CD4-positive, alpha-beta T cell (primary cell): Measurements from ENCODE around the gene ATP8B3. TPM values are rescaled to one million over a fixed set of nuclear protein-coding genes. Genes with fewer than 3 reads are reported as not detected.
A peak's percentile ranks its signal among the peaks of the same experiment; 100 is the strongest.

Experiments
- ATAC-seq: fragments of 200-7000 bp; cut with Tn5 transposase; one replicate; pipeline ENCODE4 v1.10.0; 2022; ENCODE audit warnings: mild to moderate bottlenecking; ENCODE audit not compliant: poor library complexity
- CTCF ChIA-PET: fragments of 350-600 bp; sonication (Branson Sonifier 250); formaldehyde crosslinking; loops from one replicate; lab custom pipeline; 2021; ENCODE audit warnings: antibody characterized with exemption, inconsistent platforms; lab: Charles Lee
- POLR2A ChIA-PET: fragments of 350-600 bp; sonication (Branson Sonifier 250); formaldehyde crosslinking; loops from one replicate; lab custom pipeline; 2021; ENCODE audit warnings: antibody characterized with exemption, inconsistent platforms; lab: Charles Lee
- DNase-seq, 14 experiments: peaks; one replicate each; pipeline ENCODE4 v3.0.0-alpha.2; 2013 to 2020; ENCODE audit warnings: mixed read lengths in 2 of 14
- H3K27ac ChIP-seq, 2 donors: one replicate each; pipeline versions ENCODE4 v1.5.1 to v1.7.0; 2013; ENCODE audit warnings: low read length in 2 of 2, low read depth in 1 of 2, mild to moderate bottlenecking in 1 of 2
- H3K27me3 ChIP-seq, 2 experiments: 1 replicate in 1 of 2; 2 replicates in 1 of 2; pipeline versions ENCODE4 v1.6.1 to v1.7.0; 2013; ENCODE audit warnings: low read length in 2 of 2, control low read depth in 1 of 2, mild to moderate bottlenecking in 1 of 2, moderate library complexity in 1 of 2; ENCODE audit not compliant: insufficient read depth in 2 of 2, control insufficient read depth in 1 of 2
- H3K36me3 ChIP-seq: one replicate; pipeline ENCODE4 v1.6.1; 2013; ENCODE audit warnings: low read length, control low read depth; ENCODE audit not compliant: insufficient read depth
- H3K4me1 ChIP-seq: one replicate; pipeline ENCODE4 v1.6.1; 2013; ENCODE audit warnings: low read length, control low read depth; ENCODE audit not compliant: insufficient read depth
- H3K4me3 ChIP-seq: one replicate; pipeline ENCODE4 v1.5.1; 2013; ENCODE audit warnings: mild to moderate bottlenecking, low read length, moderate library complexity
- H3K9me3 ChIP-seq, 2 experiments: 1 replicate in 1 of 2; 2 replicates in 1 of 2; pipeline versions ENCODE4 v1.6.1 to v1.7.0; 2013; ENCODE audit warnings: low read length in 2 of 2, mild to moderate bottlenecking in 2 of 2, control low read depth in 1 of 2, moderate library complexity in 1 of 2; ENCODE audit not compliant: control insufficient read depth in 1 of 2, insufficient read depth in 1 of 2
- H3K27ac Mint-ChIP-seq: one replicate; pipeline ENCODE4 v1.8.0; 2020; ENCODE audit warnings: mixed read lengths
- H3K27me3 Mint-ChIP-seq: one replicate; pipeline ENCODE4 v1.8.0; 2021; ENCODE audit warnings: mixed read lengths
- H3K36me3 Mint-ChIP-seq: one replicate; pipeline ENCODE4 v1.8.0; 2021; ENCODE audit warnings: low read depth, mixed read lengths
- H3K4me1 Mint-ChIP-seq: one replicate; pipeline ENCODE4 v1.8.0; 2021; ENCODE audit warnings: low read depth, mixed read lengths
- H3K4me3 Mint-ChIP-seq: one replicate; pipeline ENCODE4 v1.8.0; 2020; ENCODE audit warnings: mild to moderate bottlenecking, mixed read lengths
- H3K9me3 Mint-ChIP-seq: one replicate; pipeline ENCODE4 v1.8.0; 2020; ENCODE audit warnings: mixed read lengths
- CTCF ChIP-seq: fragments of 200-600 bp; IDR thresholded peaks from one replicate; pipeline ENCODE4 v1.8.0; 2022; ENCODE audit warnings: antibody characterized with exemption, mild to moderate bottlenecking
- intact Hi-C, 2 experiments: fragments of 100-400 bp; cut with DNase I in 1 of 2; cut with micrococcal nuclease in 1 of 2; formaldehyde crosslinking; loops; one replicate each; pipeline versions ENCODE4 v1.15.1 to v1.9.0; 2023 to 2025; cut with DNase I, micrococcal nuclease
- total RNA-seq, 174 experiments: library from RNA in 2 of 174; stranded (reverse) in 2 of 174; gene quantifications; one replicate each; pipeline ENCODE4 v1.2.3 and lab custom pipeline; 2021 to 2026

ATP8B3 gene
- total RNA-seq, 2 experiments from 2014 or later, result 2.5 to 3.2 TPM

- Mint-ChIP-seq H3K27me3 (peaks cover 85% of the 10 kb centered on the region), H3K9me3 (peaks cover 11% of the 10 kb centered on the region), H3K36me3 (no peaks in the 10 kb centered on the region), H3K4me3 (no peak overlapping the region), H3K27ac (no peak overlapping the region), H3K4me1 (no peaks in the 10 kb centered on the region)
- intact Hi-C loops, result no loop called here
- Histone ChIP-seq H3K9me3 (peaks cover 13 to 31% of the 10 kb centered on the region in 2 experiments), H3K27ac (no peak overlapping the region), H3K4me1 (no peaks in the 10 kb centered on the region), H3K4me3 (no peak overlapping the region), H3K36me3 (no peaks in the 10 kb centered on the region), H3K27me3 (peaks cover 74 to 81% of the 10 kb centered on the region in 2 experiments)
- ChIA-PET CTCF (no interaction called here), POLR2A (no interaction called here)
- DNase-seq (peak in 1 of 14 experiments; percentile 40), ATAC-seq (no peak)
- TF ChIP-seq CTCF, result no peak
These were observed 36.9 kb downstream of the ATP8B3 start for GRCh38 chr19:1774989-1775772.

- H3K27me3 ChIP-seq, result peaks cover 74 to 87% of the 10 kb centered on the region in 2 experiments
- no peak for DNase-seq
These were observed 38.9 kb downstream of the ATP8B3 start for GRCh38 chr19:1773184-1773583.

GRCh38 chr19:1770866-1771576 is 41.1 kb downstream of the ATP8B3 start:
- no peaks in the 10 kb centered on the region for H3K36me3 ChIP-seq
- Mint-ChIP-seq H3K36me3 (no peaks in the 10 kb centered on the region), H3K4me1 (no peaks in the 10 kb centered on the region), H3K27ac (no peak overlapping the region), H3K9me3 (peaks cover 11% of the 10 kb centered on the region), H3K27me3 (peaks cover 82% of the 10 kb centered on the region), H3K4me3 (no peak overlapping the region)
- H3K4me1 ChIP-seq, result peaks cover 9% of the 10 kb centered on the region
- ChIA-PET CTCF (interaction anchor here (2.1 kb wide), 1 partner anchor 225 kb away, joined by 8 read pairs; no protein-coding TSS in a partner anchor), POLR2A (no interaction called here)
- H3K27me3 ChIP-seq, result peaks cover 73 to 88% of the 10 kb centered on the region in 2 experiments
- H3K4me3 ChIP-seq, result no peak overlapping the region
- peaks cover 15 to 55% of the 10 kb centered on the region in 2 experiments for H3K9me3 ChIP-seq
- no peak overlapping the region for H3K27ac ChIP-seq
- TF ChIP-seq CTCF, result no peak
- DNase-seq (no peak), ATAC-seq (no peak)
- intact Hi-C loops, result no loop called here

More at GRCh38 chr19:1773184-1773583, 38.9 kb downstream of the ATP8B3 start:
- ATAC-seq, result no peak
- Histone ChIP-seq H3K9me3 (peaks cover 15 to 42% of the 10 kb centered on the region in 2 experiments), H3K4me3 (no peak overlapping the region), H3K4me1 (no peaks in the 10 kb centered on the region), H3K36me3 (no peaks in the 10 kb centered on the region), H3K27ac (no peak overlapping the region)
- Mint-ChIP-seq H3K4me1 (no peaks in the 10 kb centered on the region), H3K27me3 (peaks cover 81% of the 10 kb centered on the region), H3K9me3 (peaks cover 11% of the 10 kb centered on the region), H3K4me3 (no peak overlapping the region), H3K36me3 (no peaks in the 10 kb centered on the region), H3K27ac (no peak overlapping the region)
- TF ChIP-seq CTCF, result no peak
- ChIA-PET POLR2A (no interaction called here), CTCF (no interaction called here)
- intact Hi-C loops, result no loop called here
